AG04449 (cell line): ENCODE results near the gene LRFN5.
"Not testable (repeated sequence)": the region's sequence is repeated elsewhere in the genome, so short reads cannot be mapped to it uniquely, and the experiment has no call there.

ENCODE experiments used
- CTCF ChIA-PET: fragments of 350-600 bp; formaldehyde crosslinking; extraction: SDS; loops from one replicate; lab custom pipeline; 2021; ENCODE audit warnings: antibody characterized with exemption; lab: Yijun Ruan, JAX
- POLR2A ChIA-PET: fragments of 400-600, 350-600 bp; formaldehyde crosslinking; extraction: SDS; loops from one replicate; lab custom pipeline; 2020; ENCODE audit warnings: antibody characterized with exemption, inconsistent platforms; lab: Yijun Ruan, JAX
- DNase-seq: peaks from one replicate; pipeline ENCODE4 v3.0.0-alpha.2; 2010; ENCODE audit warnings: low read depth, low spot score
- H3K4me3 ChIP-seq: 2 replicates; pipeline ENCODE4 v1.5.1; 2011; ENCODE audit warnings: low read depth, mild to moderate bottlenecking, control low read depth, low read length
- CTCF ChIP-seq: IDR thresholded peaks from one replicate; pipeline ENCODE4 v1.5.1; 2011; ENCODE audit warnings: mild to moderate bottlenecking, moderate library complexity, low read length, control low read depth, inconsistent platforms; ENCODE audit not compliant: insufficient read depth; ENCODE audit errors: missing control alignments

LRFN5 gene

GRCh38 chr14:41891624-41892023, 284.9 kb downstream of the LRFN5 start:
- CTCF ChIA-PET = no interaction called here

GRCh38 chr14:41899416-41899815, 292.7 kb downstream of the LRFN5 start:
- no peak for TF ChIP-seq CTCF
- CTCF ChIA-PET = no interaction called here
- no peak for DNase-seq
- H3K4me3 ChIP-seq = no peak overlapping the region
- POLR2A ChIA-PET = no interaction called here

More at GRCh38 chr14:41891624-41892023, 284.9 kb downstream of the LRFN5 start:
- no peak overlapping the region for H3K4me3 ChIP-seq
- POLR2A ChIA-PET = no interaction called here
- TF ChIP-seq CTCF = no peak
- DNase-seq = no peak

- no peak overlapping the region for H3K4me3 ChIP-seq
- TF ChIP-seq CTCF = no peak
- DNase-seq = no peak
- ChIA-PET POLR2A (no interaction called here), CTCF (no interaction called here)
Observed at GRCh38 chr14:41900644-41901043, 294.0 kb downstream of the LRFN5 start.

- TF ChIP-seq CTCF = no peak
- H3K4me3 ChIP-seq = no peak overlapping the region
- ChIA-PET CTCF (no interaction called here), POLR2A (no interaction called here)
- no peak for DNase-seq
Observed at GRCh38 chr14:41901089-41901488, 294.4 kb downstream of the LRFN5 start.

- CTCF ChIA-PET = no interaction called here
Observed at GRCh38 chr14:41905394-41905964, 298.8 kb downstream of the LRFN5 start.

GRCh38 chr14:41911155-41911554, 304.5 kb downstream of the LRFN5 start:
- CTCF ChIA-PET, H3K4me3 ChIP-seq, DNase-seq, POLR2A ChIA-PET: not testable (repeated sequence)

More at GRCh38 chr14:41905394-41905964, 298.8 kb downstream of the LRFN5 start:
- no peak for DNase-seq
- POLR2A ChIA-PET = no interaction called here
- TF ChIP-seq CTCF = no peak
- no peak overlapping the region for H3K4me3 ChIP-seq

- H3K4me3 ChIP-seq = no peak overlapping the region
- TF ChIP-seq CTCF = no peak
- no peak for DNase-seq
- CTCF ChIA-PET = no interaction called here
- POLR2A ChIA-PET = no interaction called here
Observed at GRCh38 chr14:41913398-41913797, 306.7 kb downstream of the LRFN5 start.
